GM19023 (cell line): ENCODE results near the gene PNCK.
"Not testable (repeated sequence)": the region's sequence is repeated elsewhere in the genome, so short reads cannot be mapped to it uniquely, and the experiment has no call there.

ENCODE experiments used
- ATAC-seq: cut with Tn5 transposase; IDR thresholded peaks from one replicate; pipeline ENCODE4 v1.9.1; 2021; ENCODE audit warnings: mild to moderate bottlenecking, moderate library complexity; ENCODE audit not compliant: unreplicated experiment

Gene PNCK

DNA sequence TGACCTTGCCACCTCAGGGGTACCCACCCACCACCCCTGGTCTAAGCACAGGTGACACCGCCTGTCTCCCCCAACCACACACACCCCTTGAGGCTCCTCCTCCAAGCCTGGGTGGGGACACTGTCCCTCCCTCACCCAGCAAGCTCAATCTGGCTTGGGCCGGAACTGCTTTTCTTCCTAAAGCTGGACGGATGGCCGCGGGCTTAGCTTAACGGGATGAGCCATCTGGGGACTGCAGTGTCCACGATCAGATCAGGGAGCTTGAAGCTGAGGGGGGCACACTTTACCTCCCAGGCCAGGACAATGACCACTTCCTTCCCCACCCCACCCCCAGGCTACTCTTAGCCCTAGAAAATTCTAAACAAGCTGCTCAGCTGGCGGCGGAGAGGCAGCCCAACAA is 13.1 kb upstream of the PNCK start:
- no peak for ATAC-seq

DNA sequence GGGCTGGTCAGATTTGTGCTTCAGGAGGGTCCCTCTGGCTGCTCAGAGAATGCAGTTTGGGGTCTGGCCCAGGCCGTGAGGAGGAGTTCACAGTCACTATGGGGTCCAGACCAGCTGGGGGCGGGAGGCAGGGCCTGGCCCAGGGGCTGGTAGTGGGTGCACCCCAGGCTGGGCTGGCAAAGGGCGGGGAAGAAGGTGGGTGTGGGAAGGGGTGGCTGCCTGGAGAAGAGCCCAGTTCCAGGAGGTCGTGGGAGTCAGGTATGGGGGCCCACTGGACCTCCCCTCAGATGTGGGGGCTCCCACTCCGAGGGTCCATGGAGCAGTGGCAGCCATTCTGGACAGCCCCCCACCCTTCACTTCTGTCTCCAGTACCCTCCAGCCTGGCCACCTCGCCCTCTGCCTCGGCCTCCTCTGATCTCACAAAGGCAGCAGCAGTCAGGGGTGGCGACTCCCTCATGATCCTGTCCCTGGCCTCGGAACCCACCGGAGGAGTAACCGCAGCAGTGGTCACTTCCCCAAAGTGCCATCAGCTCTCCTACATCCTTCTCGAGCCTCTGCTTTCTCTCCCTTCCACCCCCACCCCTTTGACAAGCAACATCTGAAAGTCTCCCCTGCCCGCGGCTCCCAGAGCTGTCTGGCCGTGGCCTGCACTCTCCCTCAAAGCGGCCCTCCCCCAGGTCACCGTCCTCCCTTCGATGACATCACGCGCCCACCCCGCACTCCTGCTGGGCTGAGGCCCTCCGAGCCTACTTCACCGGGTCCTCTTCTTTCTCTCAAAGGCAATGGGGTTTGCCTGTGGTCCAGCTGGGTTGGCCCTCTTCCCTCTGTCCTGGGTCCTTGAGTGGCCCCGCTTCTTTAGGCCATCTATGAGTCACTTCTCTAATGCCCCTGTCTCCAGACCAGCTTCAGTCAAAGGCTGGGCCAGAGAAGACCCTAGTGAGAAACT is 12.4 kb upstream of the PNCK start:
- no peak for ATAC-seq

- ATAC-seq = no peak
These were observed 11.5 kb upstream of the PNCK start for GRCh38 chrX:153685156-153685536.

GRCh38 chrX:153684467-153685155 is 11.0 kb upstream of the PNCK start:
- no peak for ATAC-seq

GRCh38 chrX:153683486-153683885 is 9.9 kb upstream of the PNCK start:
- not testable (repeated sequence) for ATAC-seq

- no peak for ATAC-seq
These were observed 7.6 kb upstream of the PNCK start for GRCh38 chrX:153681175-153681574.

DNA sequence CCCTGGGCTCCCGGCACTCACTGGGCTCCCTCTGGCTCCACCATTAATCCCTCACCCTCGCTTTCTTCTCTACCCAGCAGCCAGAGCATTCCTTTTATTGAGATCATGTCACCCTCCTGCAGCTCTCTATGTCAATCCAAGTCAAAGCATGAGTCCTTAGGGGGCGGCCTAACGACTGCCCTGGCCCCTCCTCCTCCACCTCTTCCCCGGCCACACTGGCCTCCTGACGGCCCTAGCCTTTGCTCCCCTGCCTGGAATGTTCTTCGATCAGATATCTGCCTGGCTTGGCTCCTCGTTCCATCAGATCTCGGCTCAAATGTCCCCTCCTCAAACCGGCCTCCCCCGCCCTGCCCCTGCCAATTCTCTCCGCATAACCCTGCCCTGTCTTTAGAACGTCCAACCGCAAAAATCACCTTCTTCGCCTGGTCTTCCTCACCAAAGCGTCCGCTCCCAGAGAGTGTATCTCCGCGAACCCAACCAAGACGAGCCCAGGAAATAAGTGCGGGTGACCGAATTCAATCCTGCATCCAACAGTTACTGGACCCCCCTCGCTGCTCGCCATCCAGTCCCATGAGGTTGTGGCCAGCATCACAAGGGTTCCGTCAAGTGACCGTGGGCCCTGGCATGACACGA is 722 bp upstream of the PNCK start:
- ATAC-seq = no peak

GRCh38 chrX:153672531-153673427 is 834 bp downstream of the PNCK start:
- ATAC-seq = no peak

GRCh38 chrX:153671589-153672530 is 1.8 kb downstream of the PNCK start:
- ATAC-seq = no peak

GRCh38 chrX:153670748-153671588 is 2.6 kb downstream of the PNCK start:
- ATAC-seq = no peak

DNA sequence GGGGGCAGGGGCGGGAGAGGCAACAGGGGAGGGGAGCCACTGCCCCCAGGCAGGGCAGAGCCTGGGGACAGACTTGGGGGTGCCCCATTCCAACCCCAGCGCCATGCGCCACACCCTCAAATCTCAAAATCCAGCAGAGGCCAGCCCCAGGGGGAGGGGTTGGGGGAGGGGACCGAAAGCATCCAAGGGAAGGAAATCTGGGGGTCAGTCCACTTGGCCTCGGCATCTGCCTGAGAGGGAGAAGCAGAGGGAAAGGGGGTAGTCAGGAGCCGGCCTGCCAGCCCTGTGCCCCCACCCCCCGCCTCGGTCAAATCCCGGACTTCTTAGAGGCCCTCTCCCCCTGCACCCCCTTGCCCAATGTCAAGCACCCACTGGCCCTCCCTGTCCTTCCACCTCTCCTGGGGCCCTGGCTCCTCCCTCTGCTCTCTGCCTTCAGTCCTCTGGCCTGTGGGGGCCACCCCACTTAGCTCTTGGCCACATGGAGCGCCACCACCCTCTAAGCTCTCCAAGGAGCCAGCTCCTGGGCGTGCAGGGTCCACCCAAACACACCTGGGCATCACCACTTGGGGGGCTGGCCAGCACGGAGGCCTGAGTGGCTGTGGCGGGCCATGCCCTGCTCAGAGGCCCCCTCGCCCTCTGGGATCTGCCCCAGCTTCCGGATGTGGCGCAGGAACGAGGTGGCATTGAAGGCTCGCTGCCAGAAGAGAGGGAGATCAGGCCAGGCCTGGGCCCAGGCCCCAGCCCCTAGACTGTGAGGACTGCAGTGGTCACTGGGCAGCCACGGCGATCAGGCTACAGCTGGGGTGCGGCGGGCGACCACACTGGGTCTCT is 3.5 kb downstream of the PNCK start:
- no peak for ATAC-seq

- ATAC-seq = no peak
These were observed 4.3 kb downstream of the PNCK start for GRCh38 chrX:153669174-153669890.

- ATAC-seq = no peak
These were observed 5.0 kb downstream of the PNCK start for GRCh38 chrX:153668423-153669173.

DNA sequence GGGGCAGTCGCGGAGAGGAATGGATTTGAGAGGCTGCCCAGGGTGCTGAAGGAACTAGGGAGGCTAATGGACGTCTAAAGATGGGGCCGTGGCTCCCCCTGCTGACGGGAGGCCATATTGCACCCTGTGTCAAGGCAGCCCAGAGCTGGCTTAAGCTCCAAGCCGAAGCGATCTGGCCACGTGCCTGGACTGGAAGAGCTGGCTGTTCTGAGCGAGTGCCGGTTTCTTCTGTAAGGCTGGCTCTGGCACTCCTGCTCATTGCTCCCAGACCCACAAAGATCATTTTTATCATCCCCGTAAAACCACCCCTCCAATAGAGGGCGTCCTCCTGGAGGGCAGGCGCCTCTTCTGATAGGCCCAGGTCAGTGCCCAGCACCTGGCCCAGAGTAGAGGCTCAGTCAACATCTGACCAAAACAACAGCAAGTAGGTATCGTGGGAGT is 5.6 kb downstream of the PNCK start:
- peak; percentile 52 for ATAC-seq

GRCh38 chrX:153667281-153667955 is 6.2 kb downstream of the PNCK start:
- ATAC-seq = no peak
